Thoracic aorta (tissue), 2 donors: ENCODE data around the gene MED8. TPM values are rescaled to one million over a fixed set of nuclear protein-coding genes. Genes with fewer than 3 reads are reported as not detected.
A peak's percentile ranks its signal among the peaks of the same experiment; 100 is the strongest.
"Not testable (repeated sequence)": the region's sequence is repeated elsewhere in the genome, so short reads cannot be mapped to it uniquely, and the experiment has no call there.

Experiments used
- ATAC-seq: fragments of 150-250 bp; one replicate; pipeline ENCODE4 v1.8.0; 2017; ENCODE audit warnings: low read depth; ENCODE audit not compliant: insufficient number of reproducible peaks, low FRiP score
- DNase-seq: peaks from one replicate; pipeline ENCODE4 v3.0.0-alpha.2; 2020; ENCODE audit warnings: low spot score
- H3K27ac ChIP-seq, 2 donors: fragments of 200-600 bp; sonication (generic); 1 replicate in 1 of 2; 2 replicates in 1 of 2; pipeline ENCODE4 v1.5.1; 2016; ENCODE audit warnings: mild to moderate bottlenecking in 2 of 2, moderate library complexity in 2 of 2
- H3K27me3 ChIP-seq: fragments of 200-600 bp; sonication (generic); replicated peaks from 2 replicates; pipeline ENCODE4 v1.6.0; 2016; ENCODE audit warnings: mild to moderate bottlenecking; ENCODE audit not compliant: insufficient read depth
- H3K36me3 ChIP-seq: fragments of 200-600 bp; sonication (generic); one replicate; pipeline ENCODE4 v1.5.1; 2016
- H3K4me1 ChIP-seq, 2 donors: fragments of 200-600 bp; sonication (generic); 1 replicate in 1 of 2; 2 replicates in 1 of 2; pipeline versions ENCODE4 v1.5.1 to v1.6.0; 2016; ENCODE audit warnings: low read depth in 2 of 2, mild to moderate bottlenecking in 1 of 2; ENCODE audit not compliant: control insufficient read depth in 1 of 2
- H3K4me3 ChIP-seq: fragments of 200-600 bp; sonication (generic); 2 replicates; pipeline ENCODE4 v1.5.1; 2016; ENCODE audit warnings: mild to moderate bottlenecking
- H3K9me3 ChIP-seq: fragments of 200-600 bp; sonication (generic); 2 replicates; pipeline ENCODE4 v1.5.1; 2016
- CTCF ChIP-seq: fragments of 200-600 bp; sonication (generic); IDR thresholded peaks from one replicate; pipeline ENCODE4 v1.5.1; 2019; ENCODE audit warnings: antibody characterized with exemption
- total RNA-seq, 2 donors: library from RNA; depleted of rRNA; stranded (reverse); fragments of >200 nt; gene quantifications; one replicate each; pipeline versions ENCODE4 v1.1.0 to v1.2.3, GENCODE V29; 2016

MED8 gene
- total RNA-seq, 2 donors from 2014 or later: 33.8 to 52.7 TPM

GRCh38 chr1:43415901-43416300 is 26.3 kb upstream of the MED8 start:
- no peak for TF ChIP-seq CTCF
- Histone ChIP-seq H3K9me3 (no peaks in the 10 kb centered on the region), H3K4me3 (no peak overlapping the region), H3K36me3 (peaks cover 40% of the 10 kb centered on the region), H3K27me3 (no peaks in the 10 kb centered on the region), H3K4me1 (no peaks in the 10 kb centered on the region), H3K27ac (no peak overlapping the region)
- ATAC-seq: no peak
- no peak for DNase-seq

- Histone ChIP-seq H3K27ac (no peak overlapping the region), H3K4me1 (no peaks in the 10 kb centered on the region), H3K9me3 (no peaks in the 10 kb centered on the region), H3K27me3 (no peaks in the 10 kb centered on the region), H3K36me3 (peaks cover 28% of the 10 kb centered on the region), H3K4me3 (no peak overlapping the region)
- DNase-seq (no peak), ATAC-seq (no peak)
- TF ChIP-seq CTCF: peak; percentile 55
Measured at GRCh38 chr1:43414634-43415223, 25.1 kb upstream of the MED8 start.

- not testable (repeated sequence) for DNase-seq, H3K4me3 ChIP-seq, ATAC-seq, H3K27me3 ChIP-seq, H3K4me1 ChIP-seq, H3K27ac ChIP-seq, H3K9me3 ChIP-seq
- H3K36me3 ChIP-seq: peaks cover 23% of the 10 kb centered on the region
Measured at GRCh38 chr1:43413426-43413825, 23.8 kb upstream of the MED8 start.

- ATAC-seq (no peak), DNase-seq (no peak)
- Histone ChIP-seq H3K27ac (no peak overlapping the region), H3K4me1 (no peaks in the 10 kb centered on the region), H3K9me3 (no peaks in the 10 kb centered on the region), H3K4me3 (no peak overlapping the region), H3K36me3 (peaks cover 28% of the 10 kb centered on the region), H3K27me3 (no peaks in the 10 kb centered on the region)
- no peak for TF ChIP-seq CTCF
Measured at GRCh38 chr1:43410571-43410970, 21.0 kb upstream of the MED8 start.

- H3K4me1 ChIP-seq: no peaks in the 10 kb centered on the region
- DNase-seq: no peak
- TF ChIP-seq CTCF: no peak
- peaks cover 46% of the 10 kb centered on the region for H3K36me3 ChIP-seq
- no peaks in the 10 kb centered on the region for H3K9me3 ChIP-seq
- no peaks in the 10 kb centered on the region for H3K27me3 ChIP-seq
- no peak overlapping the region for H3K27ac ChIP-seq
- no peak for ATAC-seq
- no peak overlapping the region for H3K4me3 ChIP-seq
Measured at GRCh38 chr1:43405876-43406234, 16.3 kb upstream of the MED8 start.

GRCh38 chr1:43405219-43405875 is 15.7 kb upstream of the MED8 start:
- DNase-seq: no peak
- Histone ChIP-seq H3K36me3 (peaks cover 46% of the 10 kb centered on the region), H3K27ac (no peak overlapping the region), H3K4me3 (no peak overlapping the region), H3K27me3 (no peaks in the 10 kb centered on the region), H3K9me3 (no peaks in the 10 kb centered on the region), H3K4me1 (no peaks in the 10 kb centered on the region)
- no peak for TF ChIP-seq CTCF
- no peak for ATAC-seq
